T-helper 2 cell (primary cell): Measurements from ENCODE around the gene ARMC12.

Experiments used
- DNase-seq, 5 experiments: peaks; one replicate each; pipeline versions ENCODE4 v3.0.0 to v3.0.0-alpha.2; 2012 to 2022

ARMC12 gene

DNA sequence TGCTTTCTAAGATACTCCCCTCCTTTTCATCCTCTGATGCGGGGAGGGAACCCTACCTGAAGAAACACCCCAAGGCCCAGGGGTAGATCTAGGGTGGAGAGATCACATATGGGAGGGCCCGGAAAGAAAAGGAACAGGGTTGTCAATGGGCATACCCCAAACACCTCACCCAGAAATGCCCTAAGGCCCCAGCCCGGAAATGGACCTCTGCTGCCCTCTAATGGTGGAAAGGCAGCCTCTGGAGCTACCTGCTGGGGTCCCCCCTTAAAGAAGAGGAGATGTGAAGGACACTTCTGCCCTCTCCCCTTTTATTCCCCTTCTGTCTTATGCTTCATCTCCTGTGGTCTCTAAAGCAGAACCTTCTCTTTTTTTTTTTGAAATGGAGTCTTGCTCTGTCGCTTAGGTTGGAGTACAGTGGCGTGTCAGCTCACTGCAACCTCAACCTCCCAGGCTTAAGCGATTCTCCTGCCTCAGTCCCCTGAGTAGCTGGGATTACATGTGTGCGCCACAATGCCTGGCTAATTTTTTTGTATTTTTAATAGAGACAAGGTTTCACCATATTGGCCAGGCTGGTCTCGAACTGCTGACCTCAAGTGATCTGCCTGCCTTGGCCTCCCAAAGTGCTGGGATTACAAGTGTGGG, 458 bp upstream of the ARMC12 start:
- DNase-seq = peak; percentile 52 to 77 (median 75)

GRCh38 chr6:35737413-35738211, 780 bp downstream of the ARMC12 start:
- peak in 2 of 5 experiments; percentile 49 to 80 for DNase-seq

DNA sequence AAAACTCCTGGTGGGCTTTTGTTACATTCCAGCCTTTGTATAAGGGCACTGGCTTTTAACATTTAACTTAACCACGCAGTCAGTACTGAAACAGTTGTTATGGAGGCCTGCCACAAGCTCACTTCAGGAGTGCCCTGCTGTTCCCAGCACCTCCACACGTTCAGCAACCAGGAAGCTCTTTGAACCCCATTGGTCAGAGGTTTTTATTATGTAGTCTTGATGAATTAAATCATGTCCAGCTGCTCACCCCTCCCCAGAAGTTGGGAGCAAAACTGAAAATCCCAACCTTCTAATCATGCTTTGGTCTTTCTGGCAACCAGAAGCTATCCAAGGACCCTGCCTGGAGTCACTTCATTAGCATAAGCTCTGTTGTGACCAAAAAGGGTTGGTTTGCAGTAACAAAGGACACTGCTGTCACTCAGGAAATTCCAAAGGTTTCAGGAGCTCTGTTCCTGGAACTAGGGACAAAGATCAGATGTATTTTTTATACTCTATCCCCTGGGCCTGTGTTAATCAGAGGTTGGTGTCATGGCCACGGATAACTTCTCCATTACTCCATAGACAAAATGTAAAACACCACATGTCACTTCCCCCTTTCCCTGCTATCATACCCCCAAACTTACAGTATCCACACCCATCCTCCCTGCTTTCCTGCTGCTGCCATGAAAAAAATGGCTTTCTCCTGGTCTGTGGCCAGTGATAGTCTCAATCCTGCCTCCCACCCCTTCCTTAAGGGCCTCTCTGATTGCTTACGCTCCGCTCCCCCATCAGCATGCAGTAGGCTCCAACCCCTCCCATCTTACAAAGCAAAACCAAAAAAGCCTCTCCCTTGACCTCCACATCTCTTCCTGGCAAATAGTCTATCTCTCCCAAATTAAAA, 3.1 kb downstream of the ARMC12 start:
- DNase-seq = no peak

DNA sequence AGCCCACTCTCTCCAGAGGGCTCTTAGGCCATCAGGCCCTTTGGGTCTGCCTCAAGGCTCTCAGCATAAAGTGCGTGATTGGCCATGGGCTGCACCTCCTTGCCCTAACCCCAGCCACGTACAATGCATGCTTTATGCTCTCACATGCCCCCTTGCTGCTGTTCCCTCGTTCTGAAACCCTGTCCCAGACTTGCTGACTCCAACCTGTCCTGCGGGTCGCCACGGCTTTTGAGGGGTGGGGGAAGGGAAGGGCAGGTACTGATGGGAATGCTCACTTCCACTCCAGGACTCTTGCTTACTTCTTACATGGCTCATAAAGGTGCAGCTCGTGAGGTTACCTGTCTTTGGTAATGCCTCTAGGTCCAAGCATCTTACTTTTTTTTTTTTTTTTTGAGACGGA, 6.0 kb downstream of the ARMC12 start:
- DNase-seq = no peak

- DNase-seq = no peak
These were observed 8.7 kb downstream of the ARMC12 start for GRCh38 chr6:35745509-35745908.

DNA sequence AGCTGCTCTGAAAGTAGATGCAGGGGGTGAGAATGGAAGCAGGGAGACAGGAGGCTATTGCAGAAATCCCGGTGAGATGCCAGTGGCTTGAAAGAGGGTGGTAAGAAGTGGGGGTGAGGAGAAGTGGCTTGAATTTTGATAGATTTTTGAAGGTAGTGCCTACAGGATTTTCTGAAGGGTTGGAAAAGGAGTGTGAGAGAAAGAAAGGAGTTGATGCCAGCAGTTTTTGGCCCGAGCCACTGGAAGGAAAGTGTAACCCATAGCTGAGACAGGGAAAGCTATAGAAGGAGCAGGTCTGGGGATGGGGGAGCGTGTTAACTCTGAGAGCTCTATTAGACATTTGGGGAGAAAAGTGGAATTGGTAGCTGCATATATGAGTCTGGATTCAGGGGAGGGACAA, 9.7 kb downstream of the ARMC12 start:
- no peak for DNase-seq

- DNase-seq = no peak
These were observed 11.0 kb downstream of the ARMC12 start for GRCh38 chr6:35747877-35748276.

DNA sequence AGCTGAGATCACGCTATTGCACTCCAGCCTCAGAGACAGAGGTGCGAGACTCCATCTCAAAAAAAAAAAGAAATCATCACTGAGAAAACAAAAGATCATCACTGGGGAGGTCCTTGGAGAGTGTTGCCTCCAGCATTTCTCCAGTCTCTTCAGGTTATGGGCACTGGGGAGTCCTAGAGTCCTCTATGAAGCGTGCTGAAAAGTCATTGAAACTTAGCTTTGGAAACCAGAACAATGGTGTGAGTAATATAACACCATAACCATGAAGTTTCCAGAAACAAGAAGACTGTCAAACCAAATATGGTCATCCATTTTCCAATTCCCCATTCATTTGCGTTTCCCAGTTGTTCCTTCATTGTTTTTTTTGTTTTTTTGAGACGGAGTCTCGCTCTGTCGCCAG, 13.7 kb downstream of the ARMC12 start:
- DNase-seq = no peak

DNA sequence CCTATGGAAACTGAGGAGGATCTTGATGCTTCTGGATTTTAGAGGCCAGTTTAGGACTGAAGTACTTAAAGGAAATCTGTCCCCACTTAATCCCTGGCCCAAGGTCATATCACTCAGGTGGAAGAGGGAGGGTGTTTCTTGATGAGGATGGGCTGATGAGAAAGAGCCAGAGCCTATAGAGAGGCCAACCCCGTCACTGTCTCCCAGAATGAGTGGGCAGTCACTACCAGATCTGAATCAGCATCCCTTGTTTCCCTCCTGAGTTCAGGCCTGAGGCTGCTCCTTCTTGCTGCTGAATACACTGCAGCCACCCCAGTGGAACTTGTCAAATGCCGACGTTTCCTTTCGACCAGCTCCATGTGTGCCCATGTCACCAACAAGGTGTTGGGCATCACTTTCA, 14.8 kb downstream of the ARMC12 start:
- DNase-seq = peak in 1 of 5 experiments; percentile 23

GRCh38 chr6:35752330-35752729, 15.5 kb downstream of the ARMC12 start:
- DNase-seq = no peak

DNA sequence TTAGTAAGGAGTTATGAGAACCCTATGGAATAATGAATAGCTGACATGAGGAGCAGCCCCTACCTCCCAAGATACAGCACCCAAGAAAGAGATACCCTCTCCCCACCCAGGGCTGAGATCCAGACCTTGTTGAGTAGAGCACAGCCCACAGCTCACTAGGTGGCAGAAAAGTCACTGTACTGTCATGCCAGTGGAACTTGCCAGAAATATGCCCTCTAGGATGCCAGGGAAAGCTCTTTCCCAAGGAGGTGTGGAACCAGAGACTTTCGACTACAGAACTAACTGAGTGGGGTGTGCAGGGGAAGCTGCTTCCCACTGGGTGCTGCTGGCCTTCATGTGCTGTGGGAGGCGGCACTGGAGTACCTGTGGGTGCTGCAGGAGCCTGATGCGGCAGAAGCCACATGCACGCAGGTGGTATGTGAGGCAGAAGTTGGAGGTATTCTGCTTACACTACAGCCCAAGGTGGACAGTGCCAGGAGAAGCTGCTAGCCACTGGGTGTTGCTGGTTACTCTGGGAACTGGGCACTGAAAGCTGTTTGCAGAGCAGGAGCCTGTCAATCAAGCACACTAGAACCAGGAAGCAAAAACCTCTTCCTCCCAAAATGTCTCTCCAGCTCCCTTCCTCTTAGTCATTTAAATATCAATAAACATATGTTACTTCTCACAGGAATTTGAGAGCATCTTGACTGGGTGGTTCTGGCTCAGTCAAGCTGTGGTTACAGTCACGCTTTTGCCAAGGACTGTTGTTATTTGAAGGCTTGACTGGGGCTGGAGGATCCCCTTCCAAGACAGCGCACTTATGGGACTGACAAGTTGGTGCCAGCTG, 17.8 kb downstream of the ARMC12 start:
- no peak for DNase-seq

DNA sequence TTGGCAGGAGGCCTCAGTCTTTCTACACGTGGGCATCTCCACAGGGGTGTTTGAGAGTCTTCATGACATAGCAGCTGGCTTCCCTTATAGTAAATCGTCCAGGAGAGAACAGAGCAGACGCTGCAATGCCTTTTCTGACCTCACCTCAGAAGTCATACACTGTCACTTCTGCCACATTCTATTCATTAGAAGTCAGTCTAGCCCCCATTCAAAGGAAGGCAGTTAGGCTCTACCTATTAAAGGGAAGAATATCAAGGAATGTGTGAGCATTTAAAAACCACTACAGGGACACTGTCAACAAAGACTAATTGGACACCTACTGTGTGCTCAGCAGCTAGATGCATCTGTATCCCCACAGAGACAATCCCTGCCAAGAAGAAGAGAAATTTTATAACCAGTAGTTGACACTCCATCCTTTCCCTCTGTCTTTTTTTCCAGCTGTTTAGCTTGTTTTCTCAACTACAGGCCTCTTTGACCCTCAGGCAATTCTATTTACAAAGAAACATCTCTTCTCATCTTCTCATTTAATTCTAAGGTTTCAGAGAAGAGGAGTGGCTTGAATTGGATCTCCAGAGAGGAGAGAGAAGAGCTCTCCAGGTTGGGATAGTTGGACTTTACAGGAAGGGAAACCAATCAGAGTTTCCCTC, 18.6 kb downstream of the ARMC12 start:
- DNase-seq = no peak

DNA sequence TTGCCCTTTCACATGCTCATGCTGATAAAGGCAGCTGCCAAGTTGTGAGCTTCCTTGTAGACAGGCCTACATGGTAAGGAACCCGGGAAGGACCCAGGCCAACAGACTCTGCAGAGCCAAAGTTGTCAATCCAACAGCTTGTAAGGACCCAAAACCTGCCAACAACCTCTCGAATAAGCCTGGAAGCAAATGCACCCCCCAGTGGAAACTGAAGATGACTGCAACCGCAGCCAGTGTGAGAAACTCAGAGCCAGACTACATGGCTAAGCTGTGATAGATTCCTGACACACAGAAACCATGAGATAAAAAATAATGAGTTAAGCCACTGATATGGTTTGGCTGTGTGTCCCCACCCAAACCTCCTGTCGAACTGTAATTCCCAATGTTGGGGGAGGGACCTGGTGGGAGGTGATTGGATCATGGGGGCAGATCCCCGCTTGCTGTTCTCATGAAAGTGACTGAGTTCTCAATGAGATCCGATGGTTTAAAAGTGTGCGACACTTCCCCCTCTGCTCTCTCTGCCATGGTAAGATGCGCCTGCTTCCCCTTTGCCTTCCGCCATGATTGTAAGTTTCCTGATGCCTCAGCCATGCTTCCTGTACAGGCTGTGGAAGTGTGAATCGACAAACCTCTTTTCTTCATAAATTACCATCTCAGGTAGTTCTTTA, 20.8 kb downstream of the ARMC12 start:
- DNase-seq = peak in 1 of 5 experiments; percentile 37

GRCh38 chr6:35759426-35759825, 22.6 kb downstream of the ARMC12 start:
- no peak for DNase-seq

- no peak for DNase-seq
These were observed 28.9 kb downstream of the ARMC12 start for GRCh38 chr6:35765739-35766138.

DNA sequence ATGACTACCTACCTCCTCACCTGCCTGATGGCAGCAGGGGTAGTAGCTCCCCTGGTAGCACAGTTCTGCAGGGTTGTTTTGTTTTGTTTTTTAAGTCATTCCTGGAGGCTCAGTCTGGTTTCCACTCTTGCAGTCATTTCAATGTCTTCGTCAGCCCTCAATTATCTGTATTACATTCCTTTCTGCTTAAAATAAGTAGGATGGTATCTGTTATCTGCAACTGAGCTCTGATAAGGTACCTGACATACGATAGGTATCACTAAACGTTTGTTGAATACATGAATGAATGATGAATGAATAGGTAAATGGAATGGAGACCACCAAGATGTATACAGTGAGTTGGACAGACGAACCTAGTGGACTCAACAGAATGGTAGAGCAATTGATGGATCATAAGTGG, 32.4 kb downstream of the ARMC12 start:
- no peak for DNase-seq

- DNase-seq = no peak
These were observed 34.5 kb downstream of the ARMC12 start for GRCh38 chr6:35771343-35771627.

- DNase-seq = no peak
These were observed 37.4 kb downstream of the ARMC12 start for GRCh38 chr6:35774116-35774794.

GRCh38 chr6:35775031-35775430, 38.2 kb downstream of the ARMC12 start:
- no peak for DNase-seq

- no peak for DNase-seq
These were observed 39.8 kb downstream of the ARMC12 start, which contains the start of gene CLPSL2 for GRCh38 chr6:35776364-35777215. CLPSL2 (plus strand) TSS chr6:35776598; CDS start chr6:35776619, 21 bp downstream.
